HFFc6 (cell line): ENCODE data around the gene KRTAP4-2. TPM values are rescaled to one million over a fixed set of nuclear protein-coding genes. Genes with fewer than 3 reads are reported as not detected.
A peak's percentile ranks its signal among the peaks of the same experiment; 100 is the strongest.

ENCODE experiments used
- DNase-seq: peaks from one replicate; pipeline ENCODE4 v3.0.0-alpha.2; 2018
- H3K27ac Mint-ChIP-seq: 2 replicates; pipeline ENCODE4 v1.8.0; 2020; ENCODE audit warnings: mild to moderate bottlenecking, mixed read lengths
- H3K27me3 Mint-ChIP-seq: 2 replicates; pipeline ENCODE4 v1.8.0; 2021; ENCODE audit warnings: mild to moderate bottlenecking, moderate library complexity, mixed read lengths; ENCODE audit not compliant: insufficient read depth
- H3K36me3 Mint-ChIP-seq: 2 replicates; pipeline ENCODE4 v1.8.0; 2021; ENCODE audit warnings: low read depth, mixed read lengths
- H3K4me1 Mint-ChIP-seq: 2 replicates; pipeline ENCODE4 v1.8.0; 2020; ENCODE audit warnings: low read depth, mixed read lengths
- H3K4me3 Mint-ChIP-seq: 2 replicates; pipeline ENCODE4 v1.8.0; 2020; ENCODE audit warnings: mild to moderate bottlenecking, moderate library complexity, mixed read lengths
- H3K9me3 Mint-ChIP-seq: 2 replicates; pipeline ENCODE4 v1.8.0; 2020; ENCODE audit warnings: mild to moderate bottlenecking, mixed read lengths
- total RNA-seq, 6 experiments: library from RNA; stranded (reverse); fragmentation: NEBNext Ultra II Directional; extraction: Animal tissue kit (Norgen Biotek cat#: 25700); gene quantifications; 2 replicates in 1 of 6; 3 replicates in 5 of 6; pipeline ENCODE4 v1.2.3, GENCODE V29; 2021
- TF ChIP-seq, protein P1 (sequence below): fragments of 200-600 bp; sonication (generic); IDR thresholded peaks from 2 replicates; pipeline ENCODE4 v1.5.0; 2021; ENCODE audit warnings: antibody characterized with exemption, mild to moderate bottlenecking

The KRTAP4-2 gene
- total RNA-seq, 6 experiments from 2014 or later, result not detected

- peaks cover 36% of the 10 kb centered on the region for H3K36me3 Mint-ChIP-seq
- H3K27ac Mint-ChIP-seq, result peak overlapping the region; percentile 91
- TF ChIP-seq, protein P1, sequence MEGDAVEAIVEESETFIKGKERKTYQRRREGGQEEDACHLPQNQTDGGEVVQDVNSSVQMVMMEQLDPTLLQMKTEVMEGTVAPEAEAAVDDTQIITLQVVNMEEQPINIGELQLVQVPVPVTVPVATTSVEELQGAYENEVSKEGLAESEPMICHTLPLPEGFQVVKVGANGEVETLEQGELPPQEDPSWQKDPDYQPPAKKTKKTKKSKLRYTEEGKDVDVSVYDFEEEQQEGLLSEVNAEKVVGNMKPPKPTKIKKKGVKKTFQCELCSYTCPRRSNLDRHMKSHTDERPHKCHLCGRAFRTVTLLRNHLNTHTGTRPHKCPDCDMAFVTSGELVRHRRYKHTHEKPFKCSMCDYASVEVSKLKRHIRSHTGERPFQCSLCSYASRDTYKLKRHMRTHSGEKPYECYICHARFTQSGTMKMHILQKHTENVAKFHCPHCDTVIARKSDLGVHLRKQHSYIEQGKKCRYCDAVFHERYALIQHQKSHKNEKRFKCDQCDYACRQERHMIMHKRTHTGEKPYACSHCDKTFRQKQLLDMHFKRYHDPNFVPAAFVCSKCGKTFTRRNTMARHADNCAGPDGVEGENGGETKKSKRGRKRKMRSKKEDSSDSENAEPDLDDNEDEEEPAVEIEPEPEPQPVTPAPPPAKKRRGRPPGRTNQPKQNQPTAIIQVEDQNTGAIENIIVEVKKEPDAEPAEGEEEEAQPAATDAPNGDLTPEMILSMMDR, result no peak
- H3K9me3 Mint-ChIP-seq, result peaks cover 15% of the 10 kb centered on the region
- peak overlapping the region; percentile 51 for H3K4me3 Mint-ChIP-seq
- no peak for DNase-seq
- H3K27me3 Mint-ChIP-seq, result no peaks in the 10 kb centered on the region; the same call in 1 of the 2 replicates
- H3K4me1 Mint-ChIP-seq, result peaks cover 49% of the 10 kb centered on the region
Measured at GRCh38 chr17:41133880-41134735, 43.9 kb downstream of the KRTAP4-2 start.

- no peaks in the 10 kb centered on the region; the same call in 1 of the 2 replicates for H3K27me3 Mint-ChIP-seq
Measured at GRCh38 chr17:41131979-41132378, 46.0 kb downstream of the KRTAP4-2 start.

More at GRCh38 chr17:41131979-41132378, 46.0 kb downstream of the KRTAP4-2 start:
- H3K9me3 Mint-ChIP-seq, result peaks cover 10% of the 10 kb centered on the region
- peak; percentile 24 for DNase-seq
- peaks cover 49% of the 10 kb centered on the region for H3K4me1 Mint-ChIP-seq
- peak overlapping the region; percentile 16; the same call in 1 of the 2 replicates for H3K4me3 Mint-ChIP-seq
- TF ChIP-seq, protein P1, result no peak
- peak overlapping the region; percentile 85 for H3K27ac Mint-ChIP-seq
- peaks cover 26% of the 10 kb centered on the region for H3K36me3 Mint-ChIP-seq

Other genes starting within 250 kb of the KRTAP4-2 start
- gene KRT23, start 240.6 kb downstream of the KRTAP4-2 start, total RNA-seq, result under 1 TPM in 1 of 6 experiments, not detected in 5; 0.14 TPM
- gene KRT39, start 211.3 kb downstream of the KRTAP4-2 start, total RNA-seq, result not detected
- not detected for gene KRT40, start 193.9 kb downstream of the KRTAP4-2 start, total RNA-seq
- gene KRTAP3-3, start 184.1 kb downstream of the KRTAP4-2 start, total RNA-seq, result not detected
- not detected for gene KRTAP3-2, start 178.3 kb downstream of the KRTAP4-2 start, total RNA-seq
- 10 to 100 TPM in 1 of 6 experiments, 1 to 10 TPM in 5; 2.5 to 10.2 (median 3.3) TPM for gene KRTAP3-1, start 169.1 kb downstream of the KRTAP4-2 start, total RNA-seq
- 100 to 1,000 TPM in 1 of 6 experiments, 10 to 100 TPM in 5; 61.6 to 114 (median 76.8) TPM for gene KRTAP1-5, start 151.0 kb downstream of the KRTAP4-2 start, total RNA-seq
- not detected for gene KRTAP1-4, start 148.0 kb downstream of the KRTAP4-2 start, total RNA-seq
- not detected for gene KRTAP1-3, start 143.3 kb downstream of the KRTAP4-2 start, total RNA-seq
- gene KRTAP1-1, start 136.8 kb downstream of the KRTAP4-2 start, total RNA-seq, result 1 to 10 TPM in 1 of 6 experiments, under 1 TPM in 5; 0.21 to 1.1 (median 0.50) TPM
- under 1 TPM in 1 of 6 experiments, not detected in 5; 0.38 TPM for gene KRTAP2-1, start 130.9 kb downstream of the KRTAP4-2 start, total RNA-seq
- under 1 TPM in 4 of 6 experiments, not detected in 2; 0.46 to 0.96 (median 0.53) TPM for gene KRTAP2-2, start 123.0 kb downstream of the KRTAP4-2 start, total RNA-seq
- 100 to 1,000 TPM in 1 of 6 experiments, 10 to 100 TPM in 5; 30.3 to 105 (median 44.4) TPM for gene KRTAP2-3, start 118.1 kb downstream of the KRTAP4-2 start, total RNA-seq
- gene KRTAP2-4, start 112.3 kb downstream of the KRTAP4-2 start, total RNA-seq, result not detected
- gene KRTAP4-7, start 94.1 kb downstream of the KRTAP4-2 start, total RNA-seq, result not detected
- gene KRTAP4-8, start 80.1 kb downstream of the KRTAP4-2 start, total RNA-seq, result not detected
- gene KRTAP4-16, start 76.0 kb downstream of the KRTAP4-2 start, total RNA-seq, result not detected
- under 1 TPM in 2 of 6 experiments, not detected in 4; 0.85 to 0.90 TPM for gene KRTAP4-9, start 72.8 kb downstream of the KRTAP4-2 start, total RNA-seq
- gene KRTAP4-11, start 59.8 kb downstream of the KRTAP4-2 start, total RNA-seq, result not detected
- 1 to 10 TPM; 6.1 to 8.4 (median 6.7) TPM for gene KRTAP4-12, start 54.0 kb downstream of the KRTAP4-2 start, total RNA-seq
- gene KRTAP4-6, start 37.7 kb downstream of the KRTAP4-2 start, total RNA-seq, result not detected
- not detected for gene KRTAP4-5, start 28.4 kb downstream of the KRTAP4-2 start, total RNA-seq
- gene KRTAP4-4, start 17.5 kb downstream of the KRTAP4-2 start, total RNA-seq, result not detected
- gene KRTAP4-3, start 10.0 kb downstream of the KRTAP4-2 start, total RNA-seq, result not detected
- gene KRTAP4-1, start 6.7 kb upstream of the KRTAP4-2 start, total RNA-seq, result not detected
- not detected for gene KRTAP9-1, start 11.7 kb upstream of the KRTAP4-2 start, total RNA-seq
- gene KRTAP9-2, start 48.4 kb upstream of the KRTAP4-2 start, total RNA-seq, result not detected
- not detected for gene KRTAP9-3, start 54.2 kb upstream of the KRTAP4-2 start, total RNA-seq
- gene KRTAP9-8, start 59.8 kb upstream of the KRTAP4-2 start, total RNA-seq, result not detected
- gene KRTAP9-4, start 71.5 kb upstream of the KRTAP4-2 start, total RNA-seq, result not detected
- gene KRTAP9-9, start 77.2 kb upstream of the KRTAP4-2 start, total RNA-seq, result not detected
- gene KRTAP9-6, start 87.2 kb upstream of the KRTAP4-2 start, total RNA-seq, result not detected
- gene KRTAP9-7, start 97.5 kb upstream of the KRTAP4-2 start, total RNA-seq, result not detected
- gene KRTAP29-1, start 124.6 kb upstream of the KRTAP4-2 start, total RNA-seq, result not detected
- gene KRTAP16-1, start 131.1 kb upstream of the KRTAP4-2 start, total RNA-seq, result not detected
- gene KRTAP17-1, start 137.5 kb upstream of the KRTAP4-2 start, total RNA-seq, result not detected
- not detected for gene KRT33A, start 172.6 kb upstream of the KRTAP4-2 start, total RNA-seq
- 1 to 10 TPM in 2 of 6 experiments, under 1 TPM in 4; 0.75 to 2.5 (median 0.96) TPM for gene KRT33B, start 191.6 kb upstream of the KRTAP4-2 start, total RNA-seq
- 100 to 1,000 TPM in 2 of 6 experiments, 10 to 100 TPM in 4; 58.8 to 247 (median 71.3) TPM for gene KRT34, start 204.1 kb upstream of the KRTAP4-2 start, total RNA-seq
- under 1 TPM in 2 of 6 experiments, not detected in 4; 0.09 to 0.14 TPM for gene KRT31, start 219.4 kb upstream of the KRTAP4-2 start, total RNA-seq
- gene KRT37, start 246.4 kb upstream of the KRTAP4-2 start, total RNA-seq, result not detected